NCI-H446 (cell line): ENCODE measurements around the gene GAMT.

Experiments
- DNase-seq, 2 experiments: peaks; one replicate each; lab custom pipeline; 2025; lab: John Stamatoyannopoulos, UW

The GAMT gene

GRCh38 chr19:1384478-1385110 lies 16.7 kb downstream of the GAMT start:
- no peak for DNase-seq

- DNase-seq: no peak
Measured at GRCh38 chr19:1384085-1384462, 17.3 kb downstream of the GAMT start.

- DNase-seq: peak; percentile 96 to 99
Measured at GRCh38 chr19:1383312-1384084, 17.8 kb downstream of the GAMT start, which contains the start of gene NDUFS7. NDUFS7 (plus strand) TSS chr19:1383907; CDS start chr19:1383927, 20 bp downstream.

GRCh38 chr19:1383017-1383311 lies 18.4 kb downstream of the GAMT start:
- no peak for DNase-seq

GRCh38 chr19:1382250-1382649 lies 19.1 kb downstream of the GAMT start:
- no peak for DNase-seq

- DNase-seq: no peak
Measured at GRCh38 chr19:1379961-1380489, 21.3 kb downstream of the GAMT start.

GRCh38 chr19:1379126-1379905 lies 22.0 kb downstream of the GAMT start:
- DNase-seq: no peak

GRCh38 chr19:1377965-1378785 lies 23.2 kb downstream of the GAMT start:
- no peak for DNase-seq

GRCh38 chr19:1377176-1377964 lies 24.0 kb downstream of the GAMT start:
- no peak for DNase-seq

GRCh38 chr19:1376415-1376805 lies 24.9 kb downstream of the GAMT start:
- no peak for DNase-seq

- no peak for DNase-seq
Measured at GRCh38 chr19:1374250-1374577, 27.1 kb downstream of the GAMT start.

- DNase-seq: no peak
Measured at GRCh38 chr19:1373534-1374249, 27.6 kb downstream of the GAMT start.

GRCh38 chr19:1373042-1373533 lies 28.3 kb downstream of the GAMT start:
- DNase-seq: no peak

- no peak for DNase-seq
Measured at GRCh38 chr19:1370579-1371361, 30.6 kb downstream of the GAMT start.

GRCh38 chr19:1369214-1369805 lies 32.0 kb downstream of the GAMT start:
- DNase-seq: no peak

GRCh38 chr19:1366899-1367870 lies 34.2 kb downstream of the GAMT start:
- no peak for DNase-seq

GRCh38 chr19:1366296-1366695 lies 35.0 kb downstream of the GAMT start:
- no peak for DNase-seq
